Ovary (tissue), 9 donors: ENCODE results near the gene HAPLN2. TPM values are rescaled to one million over a fixed set of nuclear protein-coding genes. Genes with fewer than 3 reads are reported as not detected.

Experiments
- DNase-seq, 5 donors: peaks; one replicate each; pipeline ENCODE4 v3.0.0-alpha.2; 2019 to 2020
- H3K27ac ChIP-seq, 2 donors: fragments of 200-600 bp; one replicate each; pipeline versions ENCODE4 v1.5.1 to v1.8.0; 2019 to 2022
- H3K27me3 ChIP-seq: fragments of 200-600 bp; one replicate; pipeline ENCODE4 v1.8.0; 2022
- H3K36me3 ChIP-seq: fragments of 200-600 bp; sonication (generic); one replicate; pipeline ENCODE4 v1.5.1; 2019
- H3K4me1 ChIP-seq: one replicate; pipeline ENCODE4 v1.8.1; 2013; ENCODE audit warnings: mild to moderate bottlenecking, moderate library complexity; ENCODE audit not compliant: insufficient read depth
- H3K4me3 ChIP-seq: fragments of 200-600 bp; sonication (generic); one replicate; pipeline ENCODE4 v1.5.1; 2017
- H3K9me3 ChIP-seq, 2 donors: fragments of 200-600 bp in 1 of 2; sonication (generic) in 1 of 2; one replicate each; pipeline versions ENCODE4 v1.5.1 to v1.8.1; 2013 to 2019; ENCODE audit warnings: mild to moderate bottlenecking in 1 of 2, moderate library complexity in 1 of 2
- CTCF ChIP-seq, 3 donors: fragments of 450-650 bp in 2 of 3; fragments of 200-600 bp in 1 of 3; IDR thresholded peaks; one replicate each; pipeline versions ENCODE4 v1.5.1 to v1.8.0; 2016 to 2022; ENCODE audit warnings: antibody characterized with exemption in 3 of 3, mild to moderate bottlenecking in 1 of 3
- EP300 ChIP-seq: sonication (generic); formaldehyde crosslinking; IDR thresholded peaks from one replicate; pipeline ENCODE4 v1.6.1; 2017; ENCODE audit warnings: antibody characterized with exemption
- POLR2A ChIP-seq: fragments of 450-650 bp; IDR thresholded peaks from one replicate; pipeline ENCODE4 v1.6.1; 2017; ENCODE audit warnings: antibody characterized with exemption, mild to moderate bottlenecking, moderate library complexity
- WGBS, 3 donors: extraction: QIAGEN DNeasy Blood & Tissue Kit in 1 of 3; methylation state at CpG; one replicate each; pipeline versions ENCODE4 v1.1.5 to v1.1.7; 2013 to 2017; 5-methylcytosine and 5-hydroxymethylcytosine counted together
- intact Hi-C, 4 donors: fragments of 100-400 bp; cut with DNase I; formaldehyde crosslinking; loops; one replicate each; pipeline versions ENCODE4 v1.11.0 to v1.15.1; 2022 to 2023
- polyA plus RNA-seq, 2 donors: library from polyadenylated mRNA; stranded (reverse); fragments of 200-250 nt in 1 of 2; fragments of 350-450 nt in 1 of 2; fragmentation: Illumina TruSeq in 1 of 2; extraction: RNeasy Lipid Tissue Mini Kit (QIAGEN cat#74804) in 1 of 2; gene quantifications; one replicate each; pipeline ENCODE4 v1.2.3, GENCODE V29; 2013 to 2014
- total RNA-seq, 7 donors: library from RNA; depleted of rRNA in 2 of 7; stranded (reverse); fragments of >200 nt in 2 of 7; fragmentation: NEBNext Ultra II Directional in 3 of 7; extraction: Animal tissue kit (Norgen Biotek cat#: 25700) in 3 of 7; gene quantifications; one replicate each; pipeline versions ENCODE4 v1.1.0 to v1.2.4, GENCODE V29; 2016 to 2023
- donor health status: DM: no; HTN: no; CAD: no; lungs with moderate emphysema.
- donor health status: DM: no; HTN: no; CAD: no.
- donor health status: Bipolar disorder and iron deficiency.
- donor health status: DM: yes; HTN: yes; CAD: no.
- donor health status: DM: no; HTN: no; CAD: no.
- donor health status: DM: yes; HTN: yes; CAD: no.

Gene HAPLN2
- total and polyA plus RNA-seq, 9 donors, result 0.30 to 1.9 (median 1.2) TPM; not detected in 1

GRCh38 chr1:156652992-156653355 lies 33.8 kb downstream of the HAPLN2 start:
- no peak for DNase-seq
- H3K4me1 ChIP-seq, result no peaks in the 10 kb centered on the region
- TF ChIP-seq POLR2A (no peak), EP300 (no peak), CTCF (IDR thresholded peaks at IDR 0.05) (no peak)
- H3K27ac ChIP-seq, result no peak overlapping the region
- intact Hi-C loops, result loop anchor here in 1 of 4 donors (10.0 kb wide), 1 partner anchor 68 kb away; no protein-coding TSS in a partner anchor
- WGBS, 3 donors, result 76 to 84% (median 80%) methylated on average over 9 of the region's 9 CpGs
- no peaks in the 10 kb centered on the region for H3K27me3 ChIP-seq
- no peaks in the 10 kb centered on the region for H3K36me3 ChIP-seq
- no peak overlapping the region for H3K4me3 ChIP-seq
- H3K9me3 ChIP-seq, result no peaks in the 10 kb centered on the region

GRCh38 chr1:156654700-156655099 lies 35.5 kb downstream of the HAPLN2 start:
- WGBS, 3 donors, result 17 to 50% (median 34%) methylated on average over 1 of the region's 1 CpG
- no peaks in the 10 kb centered on the region for H3K9me3 ChIP-seq
- no peaks in the 10 kb centered on the region for H3K36me3 ChIP-seq
- TF ChIP-seq EP300 (no peak), POLR2A (no peak)
- DNase-seq, result no peak
- H3K27ac ChIP-seq, result no peak overlapping the region
- H3K27me3 ChIP-seq, result no peaks in the 10 kb centered on the region
- intact Hi-C loops, result loop anchor here in 2 of 4 donors (5.0 to 10.0 kb wide), 2 partner anchors 70 to 197 kb away; no protein-coding TSS in a partner anchor
- no peaks in the 10 kb centered on the region for H3K4me1 ChIP-seq
- no peak overlapping the region for H3K4me3 ChIP-seq

DNA sequence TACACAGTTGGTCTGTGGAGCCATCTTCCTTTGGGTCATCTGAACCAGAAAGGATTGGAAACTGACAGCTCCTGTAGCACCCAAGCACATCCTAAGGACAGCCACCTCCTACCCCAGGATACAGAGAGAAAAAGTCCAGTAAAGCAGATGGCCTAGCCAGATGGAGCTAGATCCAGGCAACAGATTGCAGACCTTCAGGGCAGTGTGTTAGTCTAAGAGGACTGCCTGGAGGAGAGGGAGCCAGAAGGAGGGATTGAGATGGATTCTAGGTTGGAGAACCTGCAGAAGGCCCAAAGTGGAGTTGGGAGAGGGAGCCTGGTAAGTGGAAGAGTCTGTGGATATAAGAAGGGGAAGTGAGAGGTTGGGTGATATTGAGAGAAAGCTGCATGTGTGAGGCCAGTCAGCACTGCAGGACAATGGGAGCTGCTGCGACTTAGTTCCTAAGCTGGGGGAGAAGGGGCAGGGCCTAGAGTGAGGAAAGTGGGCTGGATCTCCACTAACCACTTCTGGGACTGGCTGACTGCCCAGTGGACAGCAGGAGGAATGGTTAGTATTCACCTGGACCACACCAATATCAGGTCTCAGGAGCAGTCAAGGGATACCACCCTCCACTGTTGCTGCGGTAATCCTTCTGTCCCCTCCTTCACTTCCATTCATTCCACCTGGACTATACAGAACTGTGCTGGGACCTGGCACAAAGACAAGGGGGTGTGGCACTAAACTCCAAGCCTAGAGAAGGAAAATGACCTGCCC lies 36.1 kb downstream of the HAPLN2 start:
- Histone ChIP-seq H3K4me3 (no peak overlapping the region), H3K36me3 (no peaks in the 10 kb centered on the region), H3K27ac (no peak overlapping the region), H3K27me3 (no peaks in the 10 kb centered on the region), H3K4me1 (no peaks in the 10 kb centered on the region), H3K9me3 (no peaks in the 10 kb centered on the region)
- DNase-seq, result no peak
- WGBS, 3 donors, result 46 to 62% (median 60%) methylated on average over 2 of the region's 2 CpGs
- intact Hi-C loops, result loop anchor here in 2 of 4 donors (5.0 to 10.0 kb wide), 2 partner anchors 71 to 198 kb away; no protein-coding TSS in a partner anchor
- TF ChIP-seq CTCF (IDR thresholded peaks at IDR 0.05) (no peak), EP300 (no peak), POLR2A (no peak)

DNA sequence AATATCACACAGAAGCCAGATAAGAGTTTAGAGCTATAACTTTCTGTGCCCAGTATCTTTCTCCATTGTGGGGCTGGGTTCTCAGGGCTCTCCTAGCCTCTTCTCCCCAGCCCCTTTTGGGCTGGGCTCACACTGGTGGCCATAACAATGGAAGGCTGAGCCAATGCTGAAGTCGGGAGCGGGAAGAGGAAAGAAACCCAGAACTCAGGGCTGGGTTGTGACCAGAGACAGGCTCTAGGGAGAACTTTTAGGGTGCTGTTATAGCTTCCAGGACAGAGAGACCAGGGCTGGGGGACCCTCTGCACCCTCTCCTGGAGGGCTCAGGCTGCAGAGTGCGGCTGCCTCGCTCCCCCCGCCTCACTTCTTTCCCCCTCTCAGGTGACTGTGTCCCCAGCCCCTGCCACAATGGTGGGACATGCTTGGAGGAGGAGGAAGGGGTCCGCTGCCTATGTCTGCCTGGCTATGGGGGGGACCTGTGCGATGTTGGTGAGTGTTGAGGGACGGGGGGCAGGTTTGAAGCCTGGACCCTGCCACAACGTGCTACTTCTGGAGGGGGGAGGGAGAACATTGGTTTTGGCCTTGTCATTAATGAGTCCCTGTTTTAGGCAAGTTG lies 36.8 kb downstream of the HAPLN2 start:
- no peak overlapping the region for H3K4me3 ChIP-seq
- no peak for TF ChIP-seq CTCF (IDR thresholded peaks at IDR 0.05)
- TF ChIP-seq POLR2A, result no peak
- no peak for TF ChIP-seq EP300
- no peaks in the 10 kb centered on the region for H3K36me3 ChIP-seq
- WGBS, 3 donors, result 57 to 61% (median 57%) methylated on average over 9 of the region's 9 CpGs
- no peak overlapping the region for H3K27ac ChIP-seq
- H3K27me3 ChIP-seq, result no peaks in the 10 kb centered on the region
- no peaks in the 10 kb centered on the region for H3K4me1 ChIP-seq
- no peak for DNase-seq
- intact Hi-C loops, result loop anchor here in 2 of 4 donors (2.0 to 10.0 kb wide), 3 partner anchors 29 to 199 kb away; no protein-coding TSS in a partner anchor
- H3K9me3 ChIP-seq, result no peaks in the 10 kb centered on the region
